Breast epithelium (tissue), 4 donors: ENCODE data around the gene CUZD1. TPM values are rescaled to one million over a fixed set of nuclear protein-coding genes. Genes with fewer than 3 reads are reported as not detected.

Source experiments
- DNase-seq, 2 donors: peaks; one replicate each; pipeline ENCODE4 v3.0.0-alpha.2; 2019; ENCODE audit warnings: low spot score in 2 of 2
- H3K27ac ChIP-seq, 2 donors: fragments of 200-600 bp; sonication (generic) in 1 of 2; one replicate each; pipeline ENCODE4 v1.5.1; 2016 to 2019; ENCODE audit warnings: mild to moderate bottlenecking in 1 of 2
- H3K27me3 ChIP-seq, 2 donors: fragments of 200-600 bp; sonication (generic) in 1 of 2; one replicate each; pipeline versions ENCODE4 v1.5.1 to v1.6.0; 2017 to 2019; ENCODE audit warnings: control low read depth in 1 of 2, mild to moderate bottlenecking in 1 of 2
- H3K36me3 ChIP-seq: fragments of 200-600 bp; one replicate; pipeline ENCODE4 v1.5.1; 2019
- H3K4me1 ChIP-seq, 2 donors: fragments of 200-600 bp; sonication (generic); one replicate each; pipeline ENCODE4 v1.5.1; 2016 to 2019; ENCODE audit warnings: control low read depth in 1 of 2
- H3K4me3 ChIP-seq, 3 donors: fragments of 200-600 bp; sonication (generic); 1 replicate in 2 of 3; 2 replicates in 1 of 3; pipeline ENCODE4 v1.5.1; 2016 to 2019; ENCODE audit warnings: mild to moderate bottlenecking in 3 of 3, moderate library complexity in 2 of 3
- H3K9me3 ChIP-seq, 2 donors: fragments of 200-600 bp; sonication (generic) in 1 of 2; one replicate each; pipeline ENCODE4 v1.5.1; 2016 to 2019; ENCODE audit warnings: control low read depth in 1 of 2
- POLR2A ChIP-seq: fragments of 450-650 bp; IDR thresholded peaks from one replicate; pipeline ENCODE4 v1.6.1; 2016; ENCODE audit warnings: antibody characterized with exemption, mild to moderate bottlenecking, moderate library complexity
- POLR2AphosphoS5 ChIP-seq, 3 donors: sonication (generic); formaldehyde crosslinking; IDR thresholded peaks; one replicate each; pipeline ENCODE4 v1.6.1; 2017; ENCODE audit warnings: antibody characterized with exemption in 3 of 3
- intact Hi-C: fragments of 100-400 bp; cut with DNase I; formaldehyde crosslinking; loops from one replicate; pipeline ENCODE4 v1.15.1; 2023; ENCODE audit warnings: low total_unique reads
- total RNA-seq, 3 donors: library from RNA; depleted of rRNA; stranded (reverse); fragments of >200 nt; gene quantifications; one replicate each; pipeline ENCODE4 v1.1.0, GENCODE V29; 2016
- TF ChIP-seq, protein P1 (sequence below), 3 donors: fragments of 450-650 bp; IDR thresholded peaks; one replicate each; pipeline ENCODE4 v1.5.1; 2016 to 2017; ENCODE audit warnings: antibody characterized with exemption in 3 of 3, mild to moderate bottlenecking in 3 of 3, moderate library complexity in 3 of 3

CUZD1 gene
- total RNA-seq, 3 donors from 2014 or later, result 0.48 to 1.8 (median 0.98) TPM

- DNase-seq, result no peak
- TF ChIP-seq POLR2AphosphoS5 (IDR thresholded peaks at IDR 0.05) (no peak), POLR2A (no peak)
- TF ChIP-seq, protein P1, sequence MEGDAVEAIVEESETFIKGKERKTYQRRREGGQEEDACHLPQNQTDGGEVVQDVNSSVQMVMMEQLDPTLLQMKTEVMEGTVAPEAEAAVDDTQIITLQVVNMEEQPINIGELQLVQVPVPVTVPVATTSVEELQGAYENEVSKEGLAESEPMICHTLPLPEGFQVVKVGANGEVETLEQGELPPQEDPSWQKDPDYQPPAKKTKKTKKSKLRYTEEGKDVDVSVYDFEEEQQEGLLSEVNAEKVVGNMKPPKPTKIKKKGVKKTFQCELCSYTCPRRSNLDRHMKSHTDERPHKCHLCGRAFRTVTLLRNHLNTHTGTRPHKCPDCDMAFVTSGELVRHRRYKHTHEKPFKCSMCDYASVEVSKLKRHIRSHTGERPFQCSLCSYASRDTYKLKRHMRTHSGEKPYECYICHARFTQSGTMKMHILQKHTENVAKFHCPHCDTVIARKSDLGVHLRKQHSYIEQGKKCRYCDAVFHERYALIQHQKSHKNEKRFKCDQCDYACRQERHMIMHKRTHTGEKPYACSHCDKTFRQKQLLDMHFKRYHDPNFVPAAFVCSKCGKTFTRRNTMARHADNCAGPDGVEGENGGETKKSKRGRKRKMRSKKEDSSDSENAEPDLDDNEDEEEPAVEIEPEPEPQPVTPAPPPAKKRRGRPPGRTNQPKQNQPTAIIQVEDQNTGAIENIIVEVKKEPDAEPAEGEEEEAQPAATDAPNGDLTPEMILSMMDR (IDR thresholded peaks at IDR 0.05), result no peak
- H3K36me3 ChIP-seq, result no peaks in the 10 kb centered on the region
- peaks cover 4 to 6% of the 10 kb centered on the region in 2 donors for H3K9me3 ChIP-seq
- no peak overlapping the region for H3K27ac ChIP-seq
- no peaks in the 10 kb centered on the region for H3K4me1 ChIP-seq
- intact Hi-C loops, result no loop called here
- H3K4me3 ChIP-seq, result no peak overlapping the region
- H3K27me3 ChIP-seq, result no peaks in the 10 kb centered on the region
Observed at GRCh38 chr10:122844146-122844545, 1.5 kb downstream of the CUZD1 start.

DNA sequence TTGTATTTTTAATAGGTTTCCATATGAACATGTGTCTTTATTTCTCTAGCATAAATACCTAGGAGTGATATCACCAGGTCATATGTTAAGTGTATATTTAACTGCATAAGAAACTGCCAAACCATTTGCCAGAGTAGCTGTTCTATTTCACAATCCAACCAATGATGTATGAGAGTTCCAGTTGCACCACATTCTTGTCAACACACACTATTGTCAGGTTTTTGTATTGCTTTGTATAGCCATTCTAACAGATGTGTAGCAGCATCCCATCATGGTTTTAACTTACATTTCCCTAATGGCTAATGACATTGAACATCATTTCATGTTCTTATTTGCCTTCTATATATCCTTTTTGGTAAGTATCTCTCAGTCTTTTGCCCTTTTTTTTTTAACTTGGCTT lies 4.1 kb downstream of the CUZD1 start:
- TF ChIP-seq POLR2A, result no peak
- TF ChIP-seq, protein P1 (IDR thresholded peaks at IDR 0.05), result no peak
- TF ChIP-seq POLR2AphosphoS5 (IDR thresholded peaks at IDR 0.05), result no peak
- H3K36me3 ChIP-seq, result no peaks in the 10 kb centered on the region
- H3K27me3 ChIP-seq, result no peaks in the 10 kb centered on the region
- H3K4me3 ChIP-seq, result no peak overlapping the region
- no peak for DNase-seq
- peaks cover 4 to 6% of the 10 kb centered on the region in 2 donors for H3K9me3 ChIP-seq
- intact Hi-C loops, result no loop called here
- H3K27ac ChIP-seq, result no peak overlapping the region
- no peaks in the 10 kb centered on the region for H3K4me1 ChIP-seq

DNA sequence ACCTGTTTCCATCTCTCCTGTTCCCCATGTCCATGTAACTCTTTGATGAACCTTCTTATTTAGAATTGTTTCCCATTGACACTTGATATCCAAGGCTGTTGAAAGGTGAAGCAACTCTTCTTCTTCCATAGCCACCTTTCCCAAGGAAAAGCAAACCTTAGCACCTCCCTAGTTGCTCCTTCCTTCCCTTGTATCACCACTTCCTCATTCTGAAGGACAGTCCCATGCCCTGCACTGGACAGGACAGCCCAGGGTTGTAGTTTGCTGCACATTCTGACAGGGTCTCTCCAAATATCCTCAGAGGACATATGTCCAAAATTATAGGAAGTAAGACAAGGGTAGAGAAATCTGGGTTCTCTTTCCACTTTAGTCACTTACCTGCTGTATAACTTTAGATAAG lies 6.2 kb downstream of the CUZD1 start:
- H3K4me3 ChIP-seq, result no peak overlapping the region
- intact Hi-C loops, result no loop called here
- no peaks in the 10 kb centered on the region for H3K27me3 ChIP-seq
- no peak overlapping the region for H3K27ac ChIP-seq
- TF ChIP-seq, protein P1 (IDR thresholded peaks at IDR 0.05), result no peak
- TF ChIP-seq POLR2AphosphoS5 (IDR thresholded peaks at IDR 0.05) (no peak), POLR2A (no peak)
- no peaks in the 10 kb centered on the region for H3K4me1 ChIP-seq
- peaks cover 4 to 6% of the 10 kb centered on the region in 2 donors for H3K9me3 ChIP-seq
- H3K36me3 ChIP-seq, result no peaks in the 10 kb centered on the region
- DNase-seq, result no peak

DNA sequence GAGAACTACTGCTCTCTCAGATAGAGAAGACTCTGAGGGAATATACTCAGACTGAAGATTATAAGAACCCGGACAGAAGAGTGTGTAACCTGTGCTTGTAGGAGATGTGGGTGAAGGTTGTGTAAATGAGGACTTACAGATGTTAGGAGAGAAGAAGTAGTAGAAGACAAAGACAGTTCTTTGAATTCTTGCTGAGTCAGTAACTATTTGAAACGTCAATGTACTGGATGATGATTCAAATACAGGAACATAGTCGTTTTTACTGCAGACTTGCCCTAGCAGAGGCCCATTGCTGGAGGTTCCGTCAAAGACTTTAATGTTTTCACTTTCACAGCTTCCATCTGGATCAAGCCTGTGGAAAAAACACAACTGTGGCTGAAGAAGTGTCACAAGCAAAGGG lies 6.8 kb downstream of the CUZD1 start:
- intact Hi-C loops, result no loop called here
- no peaks in the 10 kb centered on the region for H3K36me3 ChIP-seq

GRCh38 chr10:122835908-122836307 lies 9.7 kb downstream of the CUZD1 start:
- Histone ChIP-seq H3K27me3 (no peaks in the 10 kb centered on the region), H3K9me3 (no peaks in the 10 kb centered on the region), H3K4me3 (no peak overlapping the region), H3K4me1 (no peaks in the 10 kb centered on the region), H3K27ac (no peak overlapping the region), H3K36me3 (no peaks in the 10 kb centered on the region)
- intact Hi-C loops, result no loop called here
- no peak for DNase-seq
- no peak for TF ChIP-seq POLR2AphosphoS5 (IDR thresholded peaks at IDR 0.05)
- TF ChIP-seq POLR2A, result no peak
- TF ChIP-seq, protein P1 (IDR thresholded peaks at IDR 0.05), result no peak

More for the DNA sequence above, 6.8 kb downstream of the CUZD1 start:
- Histone ChIP-seq H3K27me3 (no peaks in the 10 kb centered on the region), H3K9me3 (peaks cover 4 to 6% of the 10 kb centered on the region in 2 donors), H3K4me1 (no peaks in the 10 kb centered on the region), H3K27ac (no peak overlapping the region), H3K4me3 (no peak overlapping the region)
- TF ChIP-seq POLR2A, result no peak
- no peak for TF ChIP-seq POLR2AphosphoS5 (IDR thresholded peaks at IDR 0.05)
- TF ChIP-seq, protein P1 (IDR thresholded peaks at IDR 0.05), result no peak
- DNase-seq, result no peak
